ENCODE measurements around the gene DACT2. TPM values are rescaled to one million over a fixed set of nuclear protein-coding genes. Genes with fewer than 3 reads are reported as not detected.

Gene DACT2
- total RNA-seq, 1 experiment from 2014 or later: 21.1 TPM

GRCh38 chr6:168333039-168333438 lies 13.5 kb upstream of the DACT2 start:
- Mint-ChIP-seq H3K27ac (ENCODE audit: unreplicated experiment) (no peak overlapping the region), H3K9me3 (ENCODE audit: unreplicated experiment) (no peaks in the 10 kb centered on the region), H3K27me3 (ENCODE audit: insufficient read depth, unreplicated experiment) (no peaks in the 10 kb centered on the region), H3K4me1 (ENCODE audit: low read depth, unreplicated experiment) (peaks cover 26% of the 10 kb centered on the region), H3K4me3 (ENCODE audit: unreplicated experiment) (no peak overlapping the region), H3K36me3 (ENCODE audit: insufficient read depth, unreplicated experiment) (peaks cover 5% of the 10 kb centered on the region)
- no TSS peak for BruUV-seq (replicated peaks)
- TF ChIP-seq CTCF (IDR thresholded peaks at IDR 0.05; ENCODE audit: insufficient read depth in 1 of 2, low read depth in 1 of 2, low read length in 1 of 2, severe bottlenecking in 1 of 2, unreplicated experiment in 1 of 2): peak in 1 of 2 experiments; percentile 34
- no peaks in the 10 kb centered on the region for H3K36me3 ChIP-seq (ENCODE audit: control insufficient read depth, insufficient read depth, low read length)
- POLR2A ChIA-PET: no interaction called here
- H3K4me1 ChIP-seq: peaks cover 24% of the 10 kb centered on the region
- CTCF ChIA-PET: no interaction called here
- no peaks in the 10 kb centered on the region for H3K27me3 ChIP-seq (replicated peaks; ENCODE audit: control insufficient read depth, insufficient read depth, low read length)
- DNase-seq: peak in 1 of 2 experiments; percentile 34
- intact Hi-C loops (cut with micrococcal nuclease; ENCODE audit: unreplicated experiment): no loop called here
- no peak overlapping the region for H3K4me3 ChIP-seq (ENCODE audit: low read depth, low read length)
- H3K9me3 ChIP-seq: no peaks in the 10 kb centered on the region

- Histone ChIP-seq H3K4me1 (peaks cover 29% of the 10 kb centered on the region), H3K4me3 (ENCODE audit: low read depth, low read length) (no peak overlapping the region), H3K27me3 (replicated peaks; ENCODE audit: control insufficient read depth, insufficient read depth, low read length) (no peaks in the 10 kb centered on the region), H3K36me3 (ENCODE audit: control insufficient read depth, insufficient read depth, low read length) (no peaks in the 10 kb centered on the region), H3K9me3 (no peaks in the 10 kb centered on the region)
- no peaks in the 10 kb centered on the region for H3K9me3 Mint-ChIP-seq (ENCODE audit: unreplicated experiment)
- POLR2A ChIA-PET: interaction anchor here (0.6 kb wide), 1 partner anchor 296 kb away, joined by 4 read pairs; no protein-coding TSS in a partner anchor
- no peak overlapping the region for H3K27ac Mint-ChIP-seq (ENCODE audit: unreplicated experiment)
- H3K36me3 Mint-ChIP-seq (ENCODE audit: insufficient read depth, unreplicated experiment): peaks cover 5% of the 10 kb centered on the region
- BruUV-seq (replicated peaks): no TSS peak
- H3K4me3 Mint-ChIP-seq (ENCODE audit: unreplicated experiment): no peak overlapping the region
- H3K4me1 Mint-ChIP-seq (ENCODE audit: low read depth, unreplicated experiment): peaks cover 29% of the 10 kb centered on the region
- no peak for TF ChIP-seq CTCF (IDR thresholded peaks at IDR 0.05; ENCODE audit: insufficient read depth in 1 of 2, low read depth in 1 of 2, low read length in 1 of 2, severe bottlenecking in 1 of 2, unreplicated experiment in 1 of 2)
- CTCF ChIA-PET: no interaction called here
- H3K27me3 Mint-ChIP-seq (ENCODE audit: insufficient read depth, unreplicated experiment): no peaks in the 10 kb centered on the region
- intact Hi-C loops (cut with micrococcal nuclease; ENCODE audit: unreplicated experiment): no loop called here
- DNase-seq: no peak
Observed at GRCh38 chr6:168332020-168332419, 12.4 kb upstream of the DACT2 start.

- H3K4me1 ChIP-seq: peaks cover 34% of the 10 kb centered on the region
- Mint-ChIP-seq H3K4me3 (ENCODE audit: unreplicated experiment) (no peak overlapping the region), H3K9me3 (ENCODE audit: unreplicated experiment) (no peaks in the 10 kb centered on the region), H3K27ac (ENCODE audit: unreplicated experiment) (no peak overlapping the region), H3K27me3 (ENCODE audit: insufficient read depth, unreplicated experiment) (no peaks in the 10 kb centered on the region), H3K36me3 (ENCODE audit: insufficient read depth, unreplicated experiment) (peaks cover 10% of the 10 kb centered on the region), H3K4me1 (ENCODE audit: low read depth, unreplicated experiment) (peaks cover 33% of the 10 kb centered on the region)
- no peaks in the 10 kb centered on the region for H3K27me3 ChIP-seq (replicated peaks; ENCODE audit: control insufficient read depth, insufficient read depth, low read length)
- no TSS peak for BruUV-seq (replicated peaks)
- ChIA-PET POLR2A (no interaction called here), CTCF (no interaction called here)
- DNase-seq: no peak
- TF ChIP-seq CTCF (IDR thresholded peaks at IDR 0.05; ENCODE audit: insufficient read depth in 1 of 2, low read depth in 1 of 2, low read length in 1 of 2, severe bottlenecking in 1 of 2, unreplicated experiment in 1 of 2): no peak
- intact Hi-C loops (cut with micrococcal nuclease; ENCODE audit: unreplicated experiment): no loop called here
- H3K36me3 ChIP-seq (ENCODE audit: control insufficient read depth, insufficient read depth, low read length): no peaks in the 10 kb centered on the region
- H3K4me3 ChIP-seq (ENCODE audit: low read depth, low read length): no peak overlapping the region
- H3K9me3 ChIP-seq: no peaks in the 10 kb centered on the region
Observed at GRCh38 chr6:168331058-168331457, 11.5 kb upstream of the DACT2 start.

All from Caco-2 (cell line).